Upper lobe of left lung (tissue), 6 donors: Measurements from ENCODE around the gene KRTAP10-7. TPM values are rescaled to one million over a fixed set of nuclear protein-coding genes. Genes with fewer than 3 reads are reported as not detected.
"Not testable (repeated sequence)": the region's sequence is repeated elsewhere in the genome, so short reads cannot be mapped to it uniquely, and the experiment has no call there.

Source experiments
- ATAC-seq, 2 donors: fragments of 200-7000 bp; cut with Tn5 transposase; one replicate each; pipeline ENCODE4 v1.9.1; 2022; ENCODE audit warnings: mild to moderate bottlenecking in 2 of 2, moderate library complexity in 2 of 2; ENCODE audit not compliant: low FRiP score in 2 of 2
- DNase-seq, 2 donors: peaks; one replicate each; pipeline ENCODE4 v3.0.0-alpha.2; 2019 to 2020
- H3K27ac ChIP-seq, 4 donors: fragments of 200-600 bp; sonication (generic); one replicate each; pipeline ENCODE4 v1.5.1; 2016 to 2019
- H3K27me3 ChIP-seq, 4 donors: fragments of 200-600 bp; sonication (generic); one replicate each; pipeline ENCODE4 v1.5.1; 2017 to 2019
- H3K36me3 ChIP-seq, 4 donors: fragments of 200-600 bp; sonication (generic); one replicate each; pipeline ENCODE4 v1.5.1; 2016 to 2019
- H3K4me1 ChIP-seq, 4 donors: fragments of 200-600 bp; sonication (generic); one replicate each; pipeline ENCODE4 v1.5.1; 2018 to 2019
- H3K4me3 ChIP-seq, 4 donors: fragments of 200-600 bp; sonication (generic); one replicate each; pipeline ENCODE4 v1.5.1; 2017 to 2019; ENCODE audit warnings: mild to moderate bottlenecking in 2 of 4, moderate library complexity in 1 of 4
- H3K9me3 ChIP-seq, 4 donors: fragments of 200-600 bp; sonication (generic); one replicate each; pipeline ENCODE4 v1.5.1; 2018 to 2019
- CTCF ChIP-seq, 6 experiments: fragments of 450-650 bp in 4 of 6; fragments of 200-600 bp in 2 of 6; sonication (generic) in 2 of 6; IDR thresholded peaks; one replicate each; pipeline ENCODE4 v1.5.1; 2016 to 2019; ENCODE audit warnings: antibody characterized with exemption in 6 of 6
- EP300 ChIP-seq, 4 donors: sonication (generic); formaldehyde crosslinking; IDR thresholded peaks; one replicate each; pipeline ENCODE4 v1.5.1; 2017; ENCODE audit warnings: antibody characterized with exemption in 4 of 4, control low read depth in 2 of 4
- POLR2A ChIP-seq, 4 donors: fragments of 450-650 bp; IDR thresholded peaks; one replicate each; pipeline ENCODE4 v1.5.1; 2016 to 2017; ENCODE audit warnings: antibody characterized with exemption in 4 of 4, mild to moderate bottlenecking in 2 of 4
- POLR2AphosphoS5 ChIP-seq, 2 donors: sonication (generic); formaldehyde crosslinking; IDR thresholded peaks; one replicate each; pipeline ENCODE4 v1.5.1; 2017; ENCODE audit warnings: antibody characterized with exemption in 2 of 2
- WGBS, 2 donors: methylation state at CpG; one replicate each; pipeline ENCODE4 v1.1.5; 2017 to 2018; 5-methylcytosine and 5-hydroxymethylcytosine counted together
- total RNA-seq, 6 donors: library from RNA; depleted of rRNA in 4 of 6; stranded (reverse); fragments of >200 nt in 4 of 6; gene quantifications; one replicate each; pipeline versions ENCODE4 v1.1.0 to v1.2.1, GENCODE V29; 2016 to 2021
- donor health status: DM: no; HTN: no; CAD: no; lungs with moderate emphysema.
- donor health status: DM: no; HTN: yes; CAD: no; lungs with severe emphysema.

Gene KRTAP10-7
- not detected for total RNA-seq

GRCh38 chr21:44600118-44600978 lies at the start of gene KRTAP10-7:
Gene KRTAP10-7, plus strand, starts transcription at chr21:44600597. Its CDS starts 25 bp downstream, at chr21:44600622.
- ATAC-seq, H3K4me1 ChIP-seq, H3K27ac ChIP-seq, H3K36me3 ChIP-seq, H3K4me3 ChIP-seq, H3K9me3 ChIP-seq, H3K27me3 ChIP-seq: not testable (repeated sequence)
- peak in 1 of 2 donors; percentile 72 for DNase-seq
- 73 to 75% methylated on average over 14 to 23 of the region's 23 CpGs for WGBS, 2 donors

GRCh38 chr21:44550807-44551206 lies 49.6 kb upstream of the KRTAP10-7 start:
- WGBS, 2 donors, result 77% methylated on average over 6 of the region's 10 CpGs
- no peaks in the 10 kb centered on the region for H3K36me3 ChIP-seq
- H3K27me3 ChIP-seq, result no peaks in the 10 kb centered on the region
- H3K4me1 ChIP-seq, result peaks cover 0 to 5% (median 2%) of the 10 kb centered on the region in 4 donors
- H3K27ac ChIP-seq, result no peak overlapping the region
- H3K9me3 ChIP-seq, result peaks cover 0 to 8% (median 4%) of the 10 kb centered on the region in 4 donors
- ATAC-seq (no peak), DNase-seq (peak in 1 of 2 donors; percentile 56)
- no peak overlapping the region for H3K4me3 ChIP-seq
- no peak for TF ChIP-seq POLR2A (IDR thresholded peaks at IDR 0.05)
- no peak for TF ChIP-seq POLR2AphosphoS5 (IDR thresholded peaks at IDR 0.05)
- TF ChIP-seq CTCF (IDR thresholded peaks at IDR 0.05), result no peak
- no peak for TF ChIP-seq EP300 (IDR thresholded peaks at IDR 0.05)

GRCh38 chr21:44551340-44551961 lies 48.9 kb upstream of the KRTAP10-7 start, which contains the start of gene KRTAP10-2:
Gene KRTAP10-2, minus strand, starts transcription at chr21:44551505. Its CDS starts 47 bp downstream, at chr21:44551458.
- Histone ChIP-seq H3K4me1 (peaks cover 0 to 5% (median 2%) of the 10 kb centered on the region in 4 donors), H3K36me3 (no peaks in the 10 kb centered on the region), H3K27ac (no peak within 1 kb of the TSS), H3K9me3 (peaks cover 0 to 5% (median 1%) of the 10 kb centered on the region in 4 donors), H3K4me3 (no peak within 1 kb of the TSS), H3K27me3 (no peaks in the 10 kb centered on the region)
- no peak for ATAC-seq
- no peak for TF ChIP-seq CTCF (IDR thresholded peaks at IDR 0.05)
- no peak for TF ChIP-seq POLR2A (IDR thresholded peaks at IDR 0.05)
- TF ChIP-seq EP300 (IDR thresholded peaks at IDR 0.05), result no peak
- TF ChIP-seq POLR2AphosphoS5 (IDR thresholded peaks at IDR 0.05), result no peak
- WGBS, 2 donors, result 55 to 82% methylated on average over 8 to 17 of the region's 17 CpGs
- DNase-seq, result no peak

DNA sequence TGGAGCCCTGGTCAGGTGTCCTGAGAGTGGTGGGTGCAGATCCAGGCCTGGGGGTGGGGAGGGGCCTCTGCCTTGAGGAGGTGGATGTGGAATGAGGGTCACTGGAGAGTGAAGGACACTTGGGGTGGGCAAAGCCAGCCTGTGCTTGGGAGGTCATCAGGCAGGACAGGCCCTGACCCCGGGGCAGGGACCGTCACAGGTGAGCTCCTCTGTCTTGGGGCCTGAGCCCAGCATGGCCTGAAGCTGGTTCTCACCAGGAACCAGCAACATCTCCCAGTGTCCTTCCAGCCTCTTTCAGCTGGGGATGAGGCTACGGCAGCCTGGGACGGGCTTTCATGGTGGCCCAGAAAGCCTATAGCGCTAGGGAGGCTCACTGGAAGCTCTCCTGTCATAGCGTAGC lies 48.3 kb upstream of the KRTAP10-7 start:
- no peak for TF ChIP-seq POLR2A (IDR thresholded peaks at IDR 0.05)
- no peak for TF ChIP-seq CTCF (IDR thresholded peaks at IDR 0.05)
- no peak for DNase-seq
- WGBS, 2 donors, result 92 to 97% methylated on average over 2 to 6 of the region's 6 CpGs
- H3K27me3 ChIP-seq, result no peaks in the 10 kb centered on the region
- ATAC-seq, result no peak
- H3K9me3 ChIP-seq, result no peaks in the 10 kb centered on the region
- peaks cover 0 to 5% (median 2%) of the 10 kb centered on the region in 4 donors for H3K4me1 ChIP-seq
- H3K27ac ChIP-seq, result no peak overlapping the region
- no peaks in the 10 kb centered on the region for H3K36me3 ChIP-seq
- no peak overlapping the region for H3K4me3 ChIP-seq

- 83 to 86% methylated on average over 13 of the region's 13 CpGs for WGBS, 2 donors
- no peaks in the 10 kb centered on the region for H3K9me3 ChIP-seq
- no peaks in the 10 kb centered on the region for H3K27me3 ChIP-seq
- H3K4me1 ChIP-seq, result peaks cover 0 to 5% (median 2%) of the 10 kb centered on the region in 4 donors
- no peaks in the 10 kb centered on the region for H3K36me3 ChIP-seq
- no peak overlapping the region for H3K4me3 ChIP-seq
- ATAC-seq (no peak), DNase-seq (no peak)
- H3K27ac ChIP-seq, result no peak overlapping the region
- TF ChIP-seq POLR2AphosphoS5 (IDR thresholded peaks at IDR 0.05) (no peak), POLR2A (IDR thresholded peaks at IDR 0.05) (no peak), EP300 (IDR thresholded peaks at IDR 0.05) (no peak), CTCF (IDR thresholded peaks at IDR 0.05) (no peak)
Measured at GRCh38 chr21:44552681-44553080, 47.7 kb upstream of the KRTAP10-7 start.
